ENCODE measurements around the gene IGSF3. TPM values are rescaled to one million over a fixed set of nuclear protein-coding genes. Genes with fewer than 3 reads are reported as not detected.
"Not testable (repeated sequence)": the region's sequence is repeated elsewhere in the genome, so short reads cannot be mapped to it uniquely, and the experiment has no call there.

IGSF3 gene
- total RNA-seq, 6 experiments from 2014 or later = 0.42 to 4.9 (median 1.8) TPM

- peaks cover 0 to 8% (median 0%) of the 10 kb centered on the region in 4 donors for H3K4me1 ChIP-seq
- intact Hi-C loops (cut with DNase I) = no loop called here
- H3K9me3 ChIP-seq = no peaks in the 10 kb centered on the region
- no peaks in the 10 kb centered on the region for H3K27me3 ChIP-seq
- H3K4me3 ChIP-seq = no peak overlapping the region
- H3K36me3 ChIP-seq = no peaks in the 10 kb centered on the region
- ATAC-seq = no peak
- TF ChIP-seq POLR2A (IDR thresholded peaks at IDR 0.05) = no peak
- H3K27ac ChIP-seq = no peak overlapping the region
- DNase-seq = no peak
Observed at GRCh38 chr1:116569381-116569670, 98.2 kb downstream of the IGSF3 start.

- Histone ChIP-seq H3K27ac (no peak overlapping the region), H3K36me3 (no peaks in the 10 kb centered on the region), H3K9me3 (no peaks in the 10 kb centered on the region), H3K4me1 (peaks cover 0 to 8% (median 0%) of the 10 kb centered on the region in 4 donors), H3K4me3 (no peak overlapping the region), H3K27me3 (no peaks in the 10 kb centered on the region)
- ATAC-seq = no peak
- DNase-seq = no peak
- no peak for TF ChIP-seq CTCF (IDR thresholded peaks at IDR 0.05)
- no peak for TF ChIP-seq POLR2A (IDR thresholded peaks at IDR 0.05)
- intact Hi-C loops (cut with DNase I) = no loop called here
- 80% methylated on average over 1 of the region's 2 CpGs for WGBS (ENCODE audit: insufficient coverage, low coverage, low lambda C conversion rate, missing lambda C conversion rate)
Observed at GRCh38 chr1:116568662-116569380, 98.7 kb downstream of the IGSF3 start.

GRCh38 chr1:116567790-116568661 lies 99.5 kb downstream of the IGSF3 start:
- no peak overlapping the region for H3K27ac ChIP-seq
- 62% methylated on average over 4 of the region's 4 CpGs for WGBS (ENCODE audit: insufficient coverage, low coverage, low lambda C conversion rate, missing lambda C conversion rate)
- intact Hi-C loops (cut with DNase I) = no loop called here

GRCh38 chr1:116565222-116565621 lies 102.3 kb downstream of the IGSF3 start:
- Histone ChIP-seq H3K27ac (no peak overlapping the region), H3K4me3 (no peak overlapping the region), H3K9me3 (no peaks in the 10 kb centered on the region), H3K4me1 (peaks cover 0 to 3% (median 0%) of the 10 kb centered on the region in 4 donors), H3K27me3 (no peaks in the 10 kb centered on the region), H3K36me3 (no peaks in the 10 kb centered on the region)
- intact Hi-C loops (cut with DNase I) = no loop called here
- DNase-seq (no peak), ATAC-seq (no peak)
- 70% methylated on average over 1 of the region's 1 CpG for WGBS (ENCODE audit: insufficient coverage, low coverage, low lambda C conversion rate, missing lambda C conversion rate)
- TF ChIP-seq CTCF (IDR thresholded peaks at IDR 0.05) (no peak), POLR2A (IDR thresholded peaks at IDR 0.05) (no peak)

More at GRCh38 chr1:116567790-116568661, 99.5 kb downstream of the IGSF3 start:
- no peak overlapping the region for H3K4me3 ChIP-seq
- H3K9me3 ChIP-seq = no peaks in the 10 kb centered on the region
- H3K36me3 ChIP-seq = no peaks in the 10 kb centered on the region
- no peaks in the 10 kb centered on the region for H3K27me3 ChIP-seq
- peaks cover 0 to 8% (median 0%) of the 10 kb centered on the region in 4 donors for H3K4me1 ChIP-seq
- ATAC-seq = no peak
- no peak for TF ChIP-seq POLR2A (IDR thresholded peaks at IDR 0.05)
- TF ChIP-seq CTCF (IDR thresholded peaks at IDR 0.05) = no peak
- no peak for DNase-seq

- no peak for ATAC-seq
- Histone ChIP-seq H3K27me3 (no peaks in the 10 kb centered on the region), H3K4me1 (no peaks in the 10 kb centered on the region), H3K4me3 (no peak overlapping the region), H3K36me3 (no peaks in the 10 kb centered on the region), H3K27ac (no peak overlapping the region), H3K9me3 (no peaks in the 10 kb centered on the region)
- WGBS (ENCODE audit: insufficient coverage, low coverage, low lambda C conversion rate, missing lambda C conversion rate) = 86% methylated on average over 1 of the region's 1 CpG
- DNase-seq = no peak
- intact Hi-C loops (cut with DNase I) = no loop called here
- TF ChIP-seq POLR2A (IDR thresholded peaks at IDR 0.05) (no peak), CTCF (IDR thresholded peaks at IDR 0.05) (no peak)
Observed at GRCh38 chr1:116564426-116564825, 103.1 kb downstream of the IGSF3 start.

- ATAC-seq = not testable (repeated sequence)
- 74% methylated on average over 4 of the region's 4 CpGs for WGBS (ENCODE audit: insufficient coverage, low coverage, low lambda C conversion rate, missing lambda C conversion rate)
Observed at GRCh38 chr1:116562465-116562864, 105.1 kb downstream of the IGSF3 start.

More at GRCh38 chr1:116562465-116562864, 105.1 kb downstream of the IGSF3 start:
- H3K9me3 ChIP-seq; H3K27me3 ChIP-seq; H3K27ac ChIP-seq; H3K36me3 ChIP-seq; DNase-seq; H3K4me3 ChIP-seq; intact Hi-C loops (cut with DNase I); H3K4me1 ChIP-seq: not testable (repeated sequence)
